ENCODE data around the gene PPP2R2B.
"Not testable (repeated sequence)": the region's sequence is repeated elsewhere in the genome, so short reads cannot be mapped to it uniquely, and the experiment has no call there.

The PPP2R2B gene

DNA sequence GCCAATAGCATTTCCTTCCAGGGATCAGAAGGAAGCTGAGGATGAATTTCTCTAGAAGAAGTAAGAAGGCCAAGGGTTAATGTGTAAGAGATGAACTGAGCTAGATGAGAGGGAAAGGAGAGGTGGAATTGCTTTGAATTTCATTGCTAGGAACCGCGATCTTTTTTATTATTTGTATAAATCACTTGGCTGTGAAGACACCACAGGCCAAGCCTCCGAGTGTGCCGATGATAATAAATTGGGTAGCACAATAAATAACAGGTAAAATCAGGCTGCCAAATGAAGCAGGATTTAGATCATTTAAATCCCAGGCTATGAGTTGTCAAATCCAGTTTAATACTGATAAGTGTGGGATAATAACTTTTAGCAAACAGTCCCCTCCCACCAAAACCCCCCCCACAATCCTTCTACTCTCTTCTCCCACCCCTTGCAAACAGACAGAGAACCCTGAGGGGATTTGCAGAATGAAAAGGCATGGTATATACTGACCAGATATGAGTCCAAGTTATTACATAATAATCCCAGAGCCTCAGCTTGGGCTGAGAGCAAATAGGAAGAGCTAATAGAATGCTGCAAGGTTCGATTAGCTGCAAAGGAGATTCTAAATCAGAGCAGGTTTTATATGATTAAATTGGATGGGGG, 143.5 kb downstream of the PPP2R2B start:
- no peak for DNase-seq (ENCODE audit: low read depth)

DNA sequence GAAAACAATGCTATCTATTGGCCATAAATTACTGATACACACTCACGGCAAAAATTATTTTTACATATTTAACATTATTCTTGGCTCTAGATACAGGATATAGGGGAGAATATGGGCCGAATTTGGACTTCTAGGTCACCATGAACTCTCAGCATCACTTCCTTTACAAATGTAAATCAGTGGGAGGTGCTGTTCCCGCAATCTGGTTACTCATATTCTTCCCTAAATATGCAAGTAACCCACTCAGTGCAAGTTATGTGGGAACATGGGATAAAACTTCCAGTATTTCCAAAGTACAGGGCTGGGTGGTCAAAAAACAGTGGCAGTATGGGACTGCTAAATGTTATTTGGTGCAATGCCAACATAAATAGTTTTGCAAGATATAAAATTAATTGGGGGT, 145.6 kb downstream of the PPP2R2B start:
- DNase-seq (ENCODE audit: low read depth), result no peak

DNA sequence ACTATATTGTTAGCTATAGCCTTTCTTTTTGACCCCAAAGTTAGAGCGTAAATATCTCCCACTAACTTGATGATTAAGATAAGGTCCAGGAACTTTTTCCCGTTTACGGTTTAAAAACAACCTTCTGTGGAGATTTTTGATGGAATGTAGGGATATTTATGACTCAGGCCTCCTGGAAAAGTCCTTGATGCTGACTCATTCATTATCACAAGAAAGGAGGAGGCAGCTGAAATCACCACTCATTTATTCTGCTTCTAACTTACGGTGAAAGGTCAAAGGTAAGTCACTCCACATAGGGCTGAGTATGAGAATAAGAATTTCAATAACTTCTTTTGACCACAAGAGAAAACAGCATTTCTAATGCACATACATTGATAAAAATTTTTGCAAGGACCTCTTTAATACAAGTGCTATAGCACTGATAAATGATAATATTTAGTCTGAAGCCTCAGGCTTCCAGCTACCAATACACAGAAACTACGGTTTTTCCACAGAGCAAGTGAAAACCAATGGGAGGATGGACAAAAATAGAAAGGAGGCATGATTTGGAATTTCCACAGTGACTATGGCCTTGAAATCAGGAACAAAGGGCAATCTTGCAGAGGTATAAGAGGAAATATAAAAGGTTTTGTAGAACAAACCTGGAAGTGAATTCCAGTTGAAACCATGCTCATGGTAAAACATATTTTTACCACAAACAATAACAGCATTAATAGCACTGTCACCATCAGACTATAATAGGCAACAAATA, 146.5 kb downstream of the PPP2R2B start:
- no peak for DNase-seq (ENCODE audit: low read depth)

DNA sequence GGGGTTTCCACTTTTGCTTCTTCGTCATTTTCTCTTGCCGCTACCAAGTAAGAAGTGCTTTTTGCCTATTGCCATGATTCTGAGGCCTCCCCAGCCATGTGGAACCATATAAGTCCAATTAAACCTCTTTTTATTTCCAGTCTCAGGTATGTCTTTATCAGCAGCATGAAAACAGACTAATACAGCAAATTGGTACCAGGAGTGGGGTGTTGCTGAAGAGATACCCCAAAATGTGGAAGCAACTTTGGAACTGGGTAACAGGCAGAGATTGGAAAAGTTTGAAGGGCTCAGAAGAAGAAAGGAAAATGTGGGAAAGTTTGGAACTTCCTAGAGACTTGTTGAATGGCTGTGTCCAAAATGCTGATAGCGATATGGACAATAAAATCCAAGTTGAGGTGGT, 149.8 kb downstream of the PPP2R2B start:
- DNase-seq (ENCODE audit: low read depth), result not testable (repeated sequence)

DNA sequence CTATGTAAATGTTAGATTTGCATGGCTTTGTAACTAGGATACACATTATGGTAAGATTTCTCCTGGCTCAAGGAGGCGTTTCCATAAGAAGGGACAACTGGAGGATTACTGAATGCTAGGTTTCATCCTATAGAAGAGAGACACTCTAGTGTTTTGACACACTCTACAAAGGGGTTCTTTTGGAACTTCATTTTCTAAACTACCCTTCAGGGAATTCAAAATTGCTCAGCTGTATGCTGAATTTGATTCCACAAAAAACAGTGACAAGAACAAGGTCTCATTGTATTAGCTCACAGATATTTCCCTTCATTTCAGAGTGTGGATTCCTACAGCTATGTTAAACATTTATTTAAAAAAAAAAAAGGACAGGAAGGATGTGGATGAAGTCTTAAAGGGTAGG, 151.7 kb downstream of the PPP2R2B start:
- no peak for DNase-seq (ENCODE audit: low read depth)

DNA sequence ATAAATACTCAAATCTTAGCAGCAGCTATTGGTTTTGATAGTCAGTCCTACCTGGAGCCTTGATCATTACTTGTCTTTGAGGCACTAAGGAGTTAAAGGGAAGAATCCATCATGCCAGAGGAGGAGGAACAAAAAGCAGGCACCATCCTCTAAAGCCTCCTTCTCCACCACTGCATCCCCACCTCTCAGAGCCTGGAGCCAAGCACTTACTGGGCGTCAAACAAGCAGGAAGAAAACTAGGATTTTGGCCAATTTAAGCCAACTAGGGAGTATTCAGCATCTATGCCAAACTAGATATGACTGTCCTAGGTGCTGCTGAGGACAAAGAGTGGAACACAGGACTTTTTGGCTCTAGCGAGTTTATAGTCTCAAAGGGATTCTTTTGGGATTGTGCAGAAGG, 152.5 kb downstream of the PPP2R2B start:
- DNase-seq (ENCODE audit: low read depth), result no peak

DNA sequence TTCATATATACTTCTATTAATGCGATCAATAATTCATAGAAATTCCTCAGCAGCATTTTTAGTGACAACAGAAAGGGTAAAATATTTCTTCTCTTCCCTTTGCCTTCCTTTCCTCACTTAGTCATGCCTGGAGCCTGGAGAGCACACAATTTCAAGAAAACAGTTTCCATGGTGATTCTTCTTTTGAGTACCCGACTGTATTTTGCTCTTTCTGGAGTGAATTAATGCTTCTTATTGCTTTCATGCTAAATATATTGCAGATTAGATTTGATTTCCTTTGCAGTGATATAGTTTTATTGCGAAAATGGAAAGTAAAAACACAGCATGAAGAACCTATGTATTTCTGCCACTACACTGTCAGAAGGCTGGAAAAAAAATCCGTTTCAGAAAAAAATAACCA, 153.5 kb downstream of the PPP2R2B start:
- DNase-seq (ENCODE audit: low read depth), result no peak

DNA sequence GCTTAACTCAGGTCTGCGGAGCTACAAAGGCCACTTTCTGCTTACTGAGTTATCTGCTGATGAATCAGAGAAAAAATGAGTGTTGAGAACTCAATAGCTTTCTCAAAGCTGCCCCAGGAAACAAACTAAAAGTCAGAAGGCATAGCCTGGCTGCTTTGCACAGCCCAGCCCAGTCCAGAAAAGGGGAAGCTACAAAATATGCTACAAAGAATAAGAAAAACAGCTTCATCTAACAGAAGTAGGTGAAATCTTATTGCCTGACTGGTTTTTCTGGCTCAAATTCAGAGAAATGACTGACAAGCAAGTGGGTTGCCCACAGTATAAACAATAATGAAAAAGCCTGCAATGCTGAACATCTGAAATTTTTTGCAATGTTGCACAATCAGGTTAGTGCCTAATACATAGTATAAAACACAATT, 156.2 kb downstream of the PPP2R2B start:
- no peak for DNase-seq (ENCODE audit: low read depth)

DNA sequence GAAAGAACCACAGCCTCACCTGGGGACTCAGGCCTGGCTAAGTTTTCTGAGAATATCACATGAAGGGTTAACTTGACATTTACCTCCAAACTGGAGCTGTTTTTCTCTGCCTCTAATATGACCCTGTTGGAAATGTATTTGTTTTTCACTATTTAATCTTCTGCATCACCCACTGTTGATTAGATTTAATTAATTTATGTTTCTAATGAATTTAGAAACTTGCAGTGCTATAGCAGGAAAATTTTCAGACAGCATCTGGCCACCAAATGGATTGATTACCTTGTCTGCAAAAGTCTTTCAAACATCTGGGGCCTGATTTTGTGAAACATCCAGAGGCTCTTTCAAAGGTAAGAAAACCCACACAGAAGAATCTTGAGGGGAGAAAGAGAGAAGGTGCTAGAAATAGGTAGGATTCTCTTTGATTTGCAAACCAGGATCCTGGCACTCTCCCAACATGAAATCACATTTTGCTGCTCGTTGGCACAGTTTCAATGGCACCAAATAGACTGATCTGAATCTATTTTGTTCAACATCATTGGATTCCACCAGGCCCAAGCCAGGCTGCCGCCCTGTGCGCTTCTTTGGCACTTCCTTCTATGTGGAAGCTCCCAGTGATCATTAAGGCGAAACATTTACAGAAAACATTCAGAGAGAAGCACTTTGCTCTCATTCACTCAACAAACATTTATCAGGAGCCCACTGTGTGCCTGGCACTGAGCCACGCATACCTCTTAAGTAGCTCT, 157.3 kb downstream of the PPP2R2B start:
- no peak for DNase-seq (ENCODE audit: low read depth)

DNA sequence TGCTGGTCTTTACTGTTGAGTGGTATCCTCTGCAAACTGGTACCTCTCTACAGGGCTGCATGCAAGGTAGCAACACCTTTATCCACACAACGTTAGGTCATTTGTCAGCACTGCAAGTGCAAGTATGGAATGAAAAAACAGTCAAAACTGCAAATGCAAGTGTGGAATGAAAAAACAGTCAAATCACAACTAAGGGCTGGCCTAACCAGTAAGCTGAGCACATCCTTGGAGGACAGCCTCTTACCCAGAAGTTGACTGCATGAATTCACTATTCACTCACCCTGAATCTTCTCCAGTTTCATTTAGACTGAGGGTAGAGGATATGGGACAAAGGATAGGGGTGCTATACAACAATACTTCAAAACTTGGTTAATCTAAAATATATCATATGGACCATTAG, 158.4 kb downstream of the PPP2R2B start:
- no peak for DNase-seq (ENCODE audit: low read depth)

DNA sequence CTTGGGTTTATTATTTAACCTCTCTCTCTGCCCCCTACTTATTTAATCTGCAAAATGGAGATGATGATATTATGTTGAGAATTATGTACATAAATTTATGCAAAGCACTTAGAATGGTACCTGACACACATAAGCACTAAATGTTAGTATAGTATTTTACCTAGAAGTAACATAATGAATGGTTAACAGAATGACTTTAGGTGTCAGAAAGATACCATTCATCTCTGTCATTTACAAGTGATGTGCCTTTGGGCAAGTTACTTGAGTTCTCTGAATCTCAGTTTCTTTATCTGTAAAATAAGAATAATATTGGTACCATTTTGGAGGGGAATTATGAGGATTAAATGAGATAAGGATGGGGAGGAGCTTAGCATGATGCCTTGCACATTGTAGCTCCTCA, 159.4 kb downstream of the PPP2R2B start:
- no peak for DNase-seq (ENCODE audit: low read depth)

DNA sequence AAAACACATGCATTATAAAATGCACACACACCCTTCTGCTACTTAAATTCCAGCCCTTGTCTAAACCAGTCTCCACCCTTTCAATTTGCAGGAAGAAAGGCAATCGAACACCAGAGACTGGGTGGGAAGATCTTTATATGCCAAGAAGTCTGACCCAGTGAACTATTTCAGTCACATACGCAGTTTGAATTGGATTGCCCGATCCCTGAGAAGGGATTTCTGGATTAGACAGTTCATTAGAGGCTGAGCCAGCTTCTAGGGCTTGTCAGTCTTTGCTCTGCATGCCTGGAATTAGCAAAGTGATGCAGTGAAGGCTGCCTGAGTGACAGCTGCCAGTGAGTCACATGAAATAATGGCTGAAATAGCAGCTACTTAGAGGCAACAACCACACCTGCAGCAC, 159.9 kb downstream of the PPP2R2B start:
- DNase-seq (ENCODE audit: low read depth), result no peak

DNA sequence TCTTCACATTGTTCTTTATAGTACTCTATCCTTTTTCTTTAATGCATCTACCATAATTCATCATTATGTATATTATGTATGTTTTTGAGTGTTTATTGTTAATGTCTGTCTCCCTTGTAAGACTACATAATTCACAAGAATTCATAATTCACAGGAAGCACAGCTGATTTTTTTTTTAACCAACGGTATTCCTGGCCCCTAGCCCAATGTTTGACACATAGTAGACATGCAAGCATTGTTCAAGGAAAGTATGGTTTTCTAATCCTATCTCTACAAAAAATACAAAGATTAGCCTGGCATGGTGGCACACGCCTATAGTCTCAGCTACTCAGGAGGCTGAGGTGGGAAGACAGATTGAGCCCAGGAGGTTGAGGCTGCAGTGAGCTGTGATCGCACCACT, 160.6 kb downstream of the PPP2R2B start:
- DNase-seq (ENCODE audit: low read depth), result no peak

DNA sequence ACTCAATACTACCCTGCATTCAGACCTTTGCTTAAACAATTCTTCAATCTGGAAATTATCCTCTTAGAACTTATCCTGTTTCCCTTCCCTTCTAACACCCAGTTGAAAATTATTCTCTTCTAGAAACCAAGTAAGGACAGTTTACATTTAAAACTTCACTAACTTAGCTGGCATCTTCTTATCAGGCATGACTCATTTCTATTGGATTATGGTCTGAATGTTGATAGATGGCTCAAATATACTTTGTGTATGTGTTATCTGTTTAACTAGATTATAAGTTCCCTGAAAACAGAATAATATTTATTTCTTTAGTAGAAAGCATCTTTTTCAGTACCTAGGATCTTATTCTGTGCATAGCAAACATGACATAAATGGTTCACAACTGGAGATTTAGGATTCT, 161.9 kb downstream of the PPP2R2B start:
- DNase-seq (ENCODE audit: low read depth), result no peak

DNA sequence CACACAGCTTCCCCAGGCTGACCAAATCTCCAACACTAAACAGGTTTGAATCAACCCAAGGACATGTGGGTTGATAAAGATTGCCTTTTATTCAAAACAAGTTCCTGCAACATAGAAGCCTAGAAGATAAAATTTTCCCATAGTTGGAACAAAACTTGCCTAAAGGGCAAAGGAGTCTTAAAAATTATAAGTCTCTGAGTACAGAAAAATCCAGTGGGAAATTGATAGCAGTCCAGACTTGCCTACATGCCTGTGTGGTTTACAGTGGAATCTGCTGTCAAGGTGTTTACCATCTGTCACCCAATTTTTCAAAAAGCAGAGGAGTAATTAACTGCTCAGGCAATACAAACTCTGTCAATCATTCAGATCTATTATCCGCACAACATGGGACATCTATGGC, 168.2 kb downstream of the PPP2R2B start:
- no peak for DNase-seq (ENCODE audit: low read depth)

DNA sequence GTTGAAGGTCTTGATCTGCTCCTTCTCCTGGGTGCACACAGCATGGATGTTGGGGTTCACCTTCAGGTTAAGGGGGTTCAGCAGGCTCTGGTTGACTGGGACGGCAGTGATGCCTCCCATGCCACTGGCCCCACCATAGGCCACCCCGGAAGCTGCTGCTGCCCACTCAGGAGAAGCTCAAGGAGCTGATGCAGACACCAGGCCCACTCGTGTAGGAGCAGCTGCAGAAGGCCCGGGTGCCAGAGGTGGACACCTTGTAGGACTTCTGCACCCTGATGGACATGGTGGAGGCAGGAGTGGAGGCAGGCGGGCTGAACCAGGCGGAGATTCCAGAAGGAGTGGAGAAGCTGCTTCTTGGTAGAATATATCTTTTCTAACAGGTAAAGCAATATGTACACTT, 171.2 kb downstream of the PPP2R2B start:
- DNase-seq (ENCODE audit: low read depth), result no peak

DNA sequence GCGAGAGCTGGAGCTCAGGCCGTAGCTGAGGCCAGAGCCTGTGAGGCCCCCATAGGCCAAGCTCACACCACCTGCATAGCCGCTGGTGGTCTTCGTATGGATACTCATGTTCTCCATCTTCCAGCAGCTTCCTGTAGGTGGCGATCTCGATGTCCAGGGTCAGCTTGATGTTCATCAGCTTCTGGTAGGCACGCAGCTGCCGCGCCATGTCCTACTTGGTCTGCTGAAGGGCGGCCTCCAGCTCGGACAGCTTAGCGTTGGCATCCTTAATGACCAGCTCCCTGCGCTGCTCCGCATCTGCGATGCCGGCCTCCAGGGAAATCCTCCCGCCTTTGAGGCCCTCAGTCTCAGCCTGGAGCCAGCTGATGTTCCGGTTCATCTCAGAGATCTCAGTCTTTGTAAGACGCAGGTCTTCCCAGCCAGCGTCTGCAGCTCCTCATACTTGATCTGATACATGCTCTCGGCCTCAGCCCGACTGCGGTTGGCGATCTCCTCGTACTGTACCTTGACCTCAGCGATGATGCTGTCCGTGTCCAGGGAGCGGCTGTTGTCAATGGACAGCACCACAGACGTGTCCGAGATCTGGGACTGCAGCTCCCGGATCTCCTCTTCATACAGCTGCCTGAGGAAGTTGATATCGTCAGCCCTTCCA, 172.1 kb downstream of the PPP2R2B start:
- no peak for DNase-seq (ENCODE audit: low read depth)

DNA sequence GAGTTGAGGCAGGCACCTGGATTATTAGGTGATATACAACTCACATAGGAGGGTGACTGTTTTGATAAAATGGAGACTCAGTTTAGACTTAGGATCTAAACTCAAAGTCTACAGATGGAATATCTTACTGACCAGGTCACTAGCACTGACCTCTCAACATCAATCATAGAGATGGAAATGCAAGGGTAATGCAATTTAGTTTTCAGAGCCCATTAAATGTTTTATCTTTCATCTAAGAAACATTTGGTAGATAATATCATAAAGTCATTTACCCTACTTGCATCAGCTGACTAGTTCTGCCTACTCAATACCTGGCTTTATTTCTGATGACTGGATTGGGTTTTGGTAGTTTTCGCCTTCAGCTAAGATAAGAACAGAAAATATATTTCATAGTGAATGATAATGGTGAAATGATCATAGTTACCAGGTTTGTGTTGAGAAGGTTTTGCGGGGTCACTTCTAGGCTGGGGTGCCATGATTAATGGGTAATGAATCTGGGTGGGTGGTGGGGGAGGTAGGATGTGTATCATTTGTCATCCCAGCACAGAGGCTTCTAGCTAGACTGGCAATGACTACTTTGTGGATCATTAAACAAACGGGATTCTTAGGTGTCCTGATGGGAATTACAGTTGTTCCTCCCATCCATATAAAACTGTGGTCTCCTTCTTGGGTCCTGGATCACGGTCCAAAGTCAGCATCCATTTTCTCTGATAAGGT, 173.4 kb downstream of the PPP2R2B start:
- DNase-seq (ENCODE audit: low read depth), result no peak

DNA sequence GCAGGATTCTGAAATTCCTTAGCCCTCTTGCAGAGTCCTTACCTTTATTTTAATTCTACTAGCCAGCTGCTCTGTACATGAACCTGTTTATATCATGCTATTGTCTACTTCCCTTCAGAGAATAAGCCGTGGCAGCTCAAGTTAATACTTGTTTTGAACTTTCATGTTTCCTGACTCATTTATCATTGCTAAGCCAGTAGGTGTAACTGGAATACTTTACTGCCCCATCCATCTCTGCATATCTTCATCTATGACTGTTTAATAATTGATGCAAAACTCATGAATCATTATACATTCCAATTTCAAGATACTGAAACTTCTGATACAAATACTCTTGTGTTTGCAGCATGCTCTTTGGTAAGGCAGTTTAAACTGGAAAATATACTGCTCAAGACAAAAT, 174.7 kb downstream of the PPP2R2B start:
- no peak for DNase-seq (ENCODE audit: low read depth)

DNA sequence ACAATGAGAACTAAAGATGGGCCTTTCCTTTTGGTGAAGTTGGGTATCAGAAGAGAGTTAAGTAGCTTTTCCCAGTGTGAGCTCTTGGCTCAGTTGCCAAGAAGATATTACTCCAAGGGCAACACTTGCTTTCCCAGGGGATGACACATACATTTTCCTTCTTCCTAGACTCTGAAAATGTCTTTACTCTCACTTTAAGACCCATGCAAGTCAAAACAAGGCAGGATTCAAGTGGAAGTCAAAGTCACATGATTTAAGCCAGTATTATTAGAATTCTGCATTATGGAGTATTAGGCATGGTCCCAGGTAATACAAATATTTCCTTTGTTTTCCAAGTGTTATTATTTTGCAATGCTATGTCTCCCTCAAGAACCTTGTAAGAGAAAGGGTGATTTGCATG, 175.1 kb downstream of the PPP2R2B start:
- no peak for DNase-seq (ENCODE audit: low read depth)

DNA sequence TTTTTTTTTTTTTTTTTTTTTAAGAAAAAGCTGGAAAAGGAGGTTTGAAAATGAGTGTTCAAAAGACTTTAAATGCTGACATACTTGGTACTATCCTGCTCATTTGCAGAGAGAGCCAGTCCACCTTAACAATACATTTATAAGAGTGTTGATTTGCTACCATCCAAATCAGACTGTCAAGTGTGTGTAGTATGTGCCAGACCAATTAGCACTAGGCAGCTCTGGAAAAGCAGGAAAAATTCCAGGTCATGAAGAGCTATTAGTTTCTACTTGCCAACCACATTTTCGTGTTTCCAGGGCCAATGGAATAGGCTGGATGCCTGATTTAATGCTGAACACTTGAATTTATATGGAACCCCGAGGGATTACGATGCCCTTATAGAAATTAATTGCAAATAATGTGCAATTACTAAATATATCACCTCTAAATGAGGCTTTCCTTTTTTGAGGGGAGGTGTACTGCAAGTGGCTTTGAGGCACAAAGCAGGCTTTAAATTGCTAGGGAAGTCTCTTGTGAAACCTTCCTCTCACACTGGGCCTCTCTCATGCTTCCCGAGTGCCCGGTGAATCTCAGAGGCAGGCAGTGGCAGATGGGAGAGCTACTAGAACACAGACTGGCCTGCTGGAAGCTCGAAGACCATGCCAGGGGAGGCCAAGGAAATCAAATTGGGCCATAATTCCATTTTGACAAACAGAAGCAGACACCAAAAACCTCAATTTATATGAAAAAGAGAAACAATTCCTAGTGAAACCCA, 178.7 kb downstream of the PPP2R2B start:
- DNase-seq (ENCODE audit: low read depth), result no peak

Data from stimulated activated CD8-positive, alpha-beta memory T cell treated with anti-CD3 and anti-CD28 coated beads, Interleukin-12 subunit alpha, Interleukin-12 subunit beta, amount 100 ng/mL, for 1 hour (primary cell).